Spleen (tissue), 11 donors: ENCODE measurements around the gene TCHHL1. TPM values are rescaled to one million over a fixed set of nuclear protein-coding genes. Genes with fewer than 3 reads are reported as not detected.

Source experiments
- DNase-seq: peaks from one replicate; pipeline ENCODE4 v3.0.0-alpha.2; 2020
- H3K27ac ChIP-seq, 8 donors: fragments of 200-600 bp; sonication (generic) in 7 of 8; 1 replicate in 4 of 8; 2 replicates in 4 of 8; pipeline versions ENCODE4 v1.5.0 to v1.8.0; 2016 to 2021; ENCODE audit warnings: inconsistent platforms in 4 of 8, mild to moderate bottlenecking in 4 of 8, moderate library complexity in 1 of 8
- H3K27me3 ChIP-seq, 7 donors: fragments of 200-600 bp; sonication (generic) in 6 of 7; replicated peaks in 1 of 7; 1 replicate in 4 of 7; 2 replicates in 3 of 7; pipeline versions ENCODE4 v1.5.0 to v1.8.0; 2016 to 2021; ENCODE audit warnings: inconsistent platforms in 3 of 7, mild to moderate bottlenecking in 1 of 7
- H3K36me3 ChIP-seq, 6 donors: fragments of 200-600 bp; sonication (generic) in 5 of 6; 1 replicate in 4 of 6; 2 replicates in 2 of 6; pipeline versions ENCODE4 v1.5.0 to v1.8.0; 2016 to 2021; ENCODE audit warnings: inconsistent platforms in 2 of 6
- H3K4me1 ChIP-seq, 6 donors: fragments of 200-600 bp; sonication (generic) in 5 of 6; 1 replicate in 3 of 6; 2 replicates in 3 of 6; pipeline versions ENCODE4 v1.5.0 to v1.8.0; 2016 to 2021; ENCODE audit warnings: inconsistent platforms in 3 of 6
- H3K4me3 ChIP-seq, 8 donors: fragments of 200-600 bp; sonication (generic) in 7 of 8; 1 replicate in 4 of 8; 2 replicates in 4 of 8; pipeline versions ENCODE4 v1.5.0 to v1.8.0; 2016 to 2021; ENCODE audit warnings: inconsistent platforms in 4 of 8, mild to moderate bottlenecking in 4 of 8, moderate library complexity in 2 of 8
- H3K9me3 ChIP-seq, 8 donors: fragments of 200-600 bp; sonication (generic) in 7 of 8; 1 replicate in 4 of 8; 2 replicates in 4 of 8; pipeline versions ENCODE4 v1.5.0 to v1.8.0; 2016 to 2021; ENCODE audit warnings: inconsistent platforms in 4 of 8
- POLR2A ChIP-seq, 3 donors: fragments of 450-650 bp; IDR thresholded peaks; one replicate each; pipeline ENCODE4 v1.5.1; 2017; ENCODE audit warnings: antibody characterized with exemption in 3 of 3, mild to moderate bottlenecking in 1 of 3
- POLR2AphosphoS5 ChIP-seq, 3 donors: sonication (generic); formaldehyde crosslinking; IDR thresholded peaks; one replicate each; pipeline ENCODE4 v1.5.1; 2017; ENCODE audit warnings: antibody characterized with exemption in 3 of 3
- WGBS, 5 donors: extraction: QIAGEN DNeasy Blood & Tissue Kit in 3 of 5; methylation state at CpG; one replicate each; pipeline versions ENCODE4 v1.1.5 to v1.1.7; 2013 to 2018; 5-methylcytosine and 5-hydroxymethylcytosine counted together
- intact Hi-C: fragments of 100-400 bp; cut with DNase I; formaldehyde crosslinking; loops from one replicate; pipeline ENCODE4 v1.15.0; 2023; ENCODE audit warnings: low total_unique reads
- polyA plus RNA-seq, 3 donors: library from polyadenylated mRNA; stranded (reverse); fragments of 200-250 nt; gene quantifications; one replicate each; pipeline ENCODE4 v1.2.1, GENCODE V29; 2013
- total RNA-seq, 7 donors: library from RNA; depleted of rRNA in 3 of 7; stranded (reverse); fragments of >200 nt in 3 of 7; fragmentation: NEBNext Ultra II Directional in 4 of 7; extraction: Animal tissue kit (Norgen Biotek cat#: 25700) in 4 of 7; gene quantifications; one replicate each; pipeline versions ENCODE4 v1.1.0 to v1.2.1, GENCODE V29; 2016 to 2021
- TF ChIP-seq, protein P1 (sequence below), 11 experiments: fragments of 200-600 bp in 7 of 11; fragments of 450-650 bp in 4 of 11; sonication (generic) in 4 of 11; IDR thresholded peaks in 8 of 11; conservative IDR thresholded peaks in 3 of 11; 1 replicate in 7 of 11; 2 replicates in 4 of 11; pipeline versions ENCODE4 v1.4.0 to v1.8.0; 2016 to 2021; ENCODE audit warnings: antibody characterized with exemption in 11 of 11, inconsistent platforms in 4 of 11, mild to moderate bottlenecking in 1 of 11
- donor health status: healthy with polysubstance abuse.
- donor health status: DM: no; HTN: no; CAD: no; lungs with moderate emphysema.
- donor health status: DM: no; HTN: no; CAD: no.
- donor health status: Bipolar disorder and iron deficiency.
- donor health status: healthy.
- donor health status: DM: no; HTN: no; CAD: no.
- donor health status: DM: yes; HTN: yes; CAD: no.

Gene TCHHL1
- total and polyA plus RNA-seq, 10 donors, result not detected

DNA sequence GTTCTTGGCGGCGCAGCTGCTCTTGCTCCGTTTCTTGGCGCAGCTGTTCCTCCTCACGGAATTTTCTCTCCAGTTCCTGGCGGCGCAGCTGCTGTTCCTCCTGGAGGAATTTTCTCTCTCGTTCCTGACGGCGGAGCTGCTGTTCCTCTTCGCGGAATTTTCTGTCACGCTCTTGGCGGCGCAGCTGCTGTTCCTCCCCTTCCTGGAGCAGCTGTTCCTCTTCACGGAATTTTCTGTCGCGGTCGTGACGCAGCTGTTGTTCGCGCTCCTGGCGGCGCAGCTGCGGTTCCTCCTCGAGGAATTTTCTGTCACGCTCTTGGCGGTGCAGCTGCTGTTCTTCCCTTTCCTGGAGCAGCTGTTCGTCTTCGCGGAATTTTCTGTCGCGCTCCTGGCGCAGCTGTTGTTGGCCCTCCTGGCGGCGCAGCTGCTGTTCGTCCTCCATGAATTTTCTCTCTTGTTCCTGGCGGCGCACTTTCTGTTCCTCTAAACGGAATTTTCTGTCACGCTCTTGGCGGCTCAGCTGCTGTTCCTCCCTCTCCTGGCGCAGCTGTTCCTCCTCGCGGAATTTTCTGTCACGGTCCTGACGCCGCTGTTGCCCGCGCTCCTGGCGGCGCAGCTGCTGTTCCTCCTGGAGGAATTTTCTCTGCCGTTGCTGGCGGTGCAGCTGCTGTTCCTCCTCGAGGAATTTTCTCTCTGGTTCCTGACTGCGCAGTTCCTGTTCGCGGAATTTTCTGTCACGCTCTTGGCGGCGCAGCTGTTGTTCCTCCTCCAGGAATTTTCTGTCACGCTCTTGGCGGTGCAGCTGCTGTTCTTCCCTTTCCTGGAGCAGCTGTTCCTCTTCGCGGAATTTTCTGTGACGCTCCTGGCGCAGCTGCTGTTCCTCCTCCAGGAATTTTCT is 19.4 kb upstream of the TCHHL1 start:
- TF ChIP-seq, protein P1, sequence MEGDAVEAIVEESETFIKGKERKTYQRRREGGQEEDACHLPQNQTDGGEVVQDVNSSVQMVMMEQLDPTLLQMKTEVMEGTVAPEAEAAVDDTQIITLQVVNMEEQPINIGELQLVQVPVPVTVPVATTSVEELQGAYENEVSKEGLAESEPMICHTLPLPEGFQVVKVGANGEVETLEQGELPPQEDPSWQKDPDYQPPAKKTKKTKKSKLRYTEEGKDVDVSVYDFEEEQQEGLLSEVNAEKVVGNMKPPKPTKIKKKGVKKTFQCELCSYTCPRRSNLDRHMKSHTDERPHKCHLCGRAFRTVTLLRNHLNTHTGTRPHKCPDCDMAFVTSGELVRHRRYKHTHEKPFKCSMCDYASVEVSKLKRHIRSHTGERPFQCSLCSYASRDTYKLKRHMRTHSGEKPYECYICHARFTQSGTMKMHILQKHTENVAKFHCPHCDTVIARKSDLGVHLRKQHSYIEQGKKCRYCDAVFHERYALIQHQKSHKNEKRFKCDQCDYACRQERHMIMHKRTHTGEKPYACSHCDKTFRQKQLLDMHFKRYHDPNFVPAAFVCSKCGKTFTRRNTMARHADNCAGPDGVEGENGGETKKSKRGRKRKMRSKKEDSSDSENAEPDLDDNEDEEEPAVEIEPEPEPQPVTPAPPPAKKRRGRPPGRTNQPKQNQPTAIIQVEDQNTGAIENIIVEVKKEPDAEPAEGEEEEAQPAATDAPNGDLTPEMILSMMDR (IDR thresholded peaks at IDR 0.05 in 8 of 11, conservative IDR thresholded peaks at IDR 0.05 in 3 of 11), result no peak
- TF ChIP-seq POLR2A (IDR thresholded peaks at IDR 0.05), result no peak
- peak in 1 of 3 donors; percentile 31 for TF ChIP-seq POLR2AphosphoS5 (IDR thresholded peaks at IDR 0.05)
- Histone ChIP-seq H3K9me3 (peaks cover 0 to 22% (median 0%) of the 10 kb centered on the region in 8 donors), H3K27me3 (peaks cover 0 to 99% (median 86%) of the 10 kb centered on the region in 7 donors)

DNA sequence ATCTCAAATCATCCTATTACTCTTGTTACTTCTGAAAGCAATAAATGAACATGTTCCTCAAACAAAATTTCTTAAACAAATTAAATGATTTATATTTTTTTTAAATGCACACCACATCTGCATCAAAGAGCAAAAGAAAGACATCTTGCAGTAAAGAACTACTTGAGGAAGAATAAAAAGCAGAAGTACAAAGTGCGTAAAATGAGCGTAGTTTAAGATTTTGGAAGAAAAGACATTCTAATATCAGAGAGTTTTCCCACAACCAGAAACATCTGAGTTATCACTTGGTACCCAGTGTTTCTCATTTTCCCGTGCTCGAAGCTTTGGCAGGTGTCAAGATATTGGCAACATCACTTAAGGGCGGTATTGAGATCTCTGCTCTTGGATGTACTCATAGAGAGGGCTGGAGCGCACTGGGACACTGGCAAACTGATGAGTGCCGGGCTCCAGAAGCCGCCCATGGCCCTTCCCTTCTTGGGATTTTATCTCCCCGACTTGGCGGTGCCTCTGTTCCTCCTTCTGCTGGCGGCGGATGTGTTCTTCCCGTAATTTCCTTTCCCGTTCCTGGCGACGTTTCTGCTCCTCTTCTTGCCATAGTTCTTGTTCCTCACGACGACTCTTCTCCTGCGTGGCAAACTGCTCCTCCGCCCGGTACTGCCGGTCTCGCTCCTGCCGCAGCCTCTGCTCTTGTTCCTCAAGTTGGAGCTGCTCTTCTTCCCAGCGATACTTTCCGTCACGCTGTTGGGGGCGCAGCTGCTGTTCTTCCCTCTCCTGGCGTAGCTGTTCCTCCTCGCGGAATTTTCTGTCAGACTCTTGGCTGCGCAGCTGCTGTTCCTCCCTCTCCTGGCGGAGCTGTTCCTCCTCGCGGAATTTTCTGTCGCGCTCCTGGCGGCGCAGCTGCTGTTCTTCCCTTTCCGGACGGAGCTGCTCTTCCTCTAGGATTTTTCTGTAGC is 18.4 kb upstream of the TCHHL1 start:
- WGBS, 5 donors, result 17 to 26% (median 18%) methylated on average over 41 of the region's 41 CpGs
- peaks cover 0 to 99% (median 78%) of the 10 kb centered on the region in 7 donors for H3K27me3 ChIP-seq
- DNase-seq, result no peak

More for the DNA sequence above, 19.4 kb upstream of the TCHHL1 start:
- DNase-seq, result no peak
- intact Hi-C loops, result no loop called here
- Histone ChIP-seq H3K36me3 (no peaks in the 10 kb centered on the region), H3K27ac (no peak overlapping the region), H3K4me3 (peak overlapping the region in 6 of 8 donors; percentile 9 to 68 (median 34)), H3K4me1 (peaks cover 22 to 61% (median 51%) of the 10 kb centered on the region in 6 donors)
- WGBS, 5 donors, result 7 to 26% (median 12%) methylated on average over 67 of the region's 67 CpGs

DNA sequence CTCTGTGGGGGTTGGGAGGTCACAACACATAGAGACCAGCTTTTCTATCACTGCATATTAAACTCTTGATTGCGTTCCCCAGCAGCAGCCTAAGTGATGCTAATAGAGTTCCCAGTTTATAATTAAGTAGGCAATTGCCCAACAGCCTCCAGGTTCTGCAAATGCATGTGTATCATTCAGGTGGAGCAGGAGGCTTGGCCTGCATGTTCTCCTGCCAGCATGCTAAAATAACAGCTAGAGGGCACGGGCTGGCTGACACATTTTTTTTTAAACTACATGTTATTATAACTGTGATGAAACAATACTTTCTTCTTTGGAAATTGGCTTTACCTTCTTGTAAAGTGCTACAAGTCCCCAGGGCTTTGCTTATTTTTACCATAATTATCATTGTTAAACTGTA is 16.0 kb upstream of the TCHHL1 start:
- intact Hi-C loops, result no loop called here
- H3K9me3 ChIP-seq, result peaks cover 0 to 22% (median 0%) of the 10 kb centered on the region in 8 donors
- TF ChIP-seq POLR2AphosphoS5 (IDR thresholded peaks at IDR 0.05) (no peak), POLR2A (IDR thresholded peaks at IDR 0.05) (no peak)
- TF ChIP-seq, protein P1 (IDR thresholded peaks at IDR 0.05 in 8 of 11, conservative IDR thresholded peaks at IDR 0.05 in 3 of 11), result no peak

More for the DNA sequence above, 18.4 kb upstream of the TCHHL1 start:
- intact Hi-C loops, result no loop called here
- H3K4me1 ChIP-seq, result peaks cover 17 to 53% (median 46%) of the 10 kb centered on the region in 6 donors
- H3K36me3 ChIP-seq, result no peaks in the 10 kb centered on the region
- TF ChIP-seq POLR2A (IDR thresholded peaks at IDR 0.05), result no peak
- TF ChIP-seq, protein P1 (IDR thresholded peaks at IDR 0.05 in 8 of 11, conservative IDR thresholded peaks at IDR 0.05 in 3 of 11), result no peak
- no peak for TF ChIP-seq POLR2AphosphoS5 (IDR thresholded peaks at IDR 0.05)
- peak overlapping the region in 6 of 8 donors; percentile 9 to 68 (median 20) for H3K4me3 ChIP-seq
- H3K27ac ChIP-seq, result no peak overlapping the region
- H3K9me3 ChIP-seq, result peaks cover 0 to 22% (median 0%) of the 10 kb centered on the region in 8 donors

More for the DNA sequence above, 16.0 kb upstream of the TCHHL1 start:
- 50 to 57% (median 56%) methylated on average over 2 of the region's 2 CpGs for WGBS, 5 donors
- Histone ChIP-seq H3K27ac (no peak overlapping the region), H3K36me3 (no peaks in the 10 kb centered on the region), H3K27me3 (peaks cover 0 to 99% (median 58%) of the 10 kb centered on the region in 7 donors), H3K4me1 (peaks cover 4 to 28% (median 21%) of the 10 kb centered on the region in 6 donors), H3K4me3 (no peak overlapping the region)
- no peak for DNase-seq
